GM12872 (cell line): ENCODE data around the gene CAMKK2.

Experiments
- TF ChIP-seq, protein P1 (sequence below): IDR thresholded peaks from 3 replicates; pipeline ENCODE4 v1.5.1; 2011; ENCODE audit warnings: low read depth, mild to moderate bottlenecking, low read length, moderate library complexity; ENCODE audit not compliant: insufficient read depth

The CAMKK2 gene

DNA sequence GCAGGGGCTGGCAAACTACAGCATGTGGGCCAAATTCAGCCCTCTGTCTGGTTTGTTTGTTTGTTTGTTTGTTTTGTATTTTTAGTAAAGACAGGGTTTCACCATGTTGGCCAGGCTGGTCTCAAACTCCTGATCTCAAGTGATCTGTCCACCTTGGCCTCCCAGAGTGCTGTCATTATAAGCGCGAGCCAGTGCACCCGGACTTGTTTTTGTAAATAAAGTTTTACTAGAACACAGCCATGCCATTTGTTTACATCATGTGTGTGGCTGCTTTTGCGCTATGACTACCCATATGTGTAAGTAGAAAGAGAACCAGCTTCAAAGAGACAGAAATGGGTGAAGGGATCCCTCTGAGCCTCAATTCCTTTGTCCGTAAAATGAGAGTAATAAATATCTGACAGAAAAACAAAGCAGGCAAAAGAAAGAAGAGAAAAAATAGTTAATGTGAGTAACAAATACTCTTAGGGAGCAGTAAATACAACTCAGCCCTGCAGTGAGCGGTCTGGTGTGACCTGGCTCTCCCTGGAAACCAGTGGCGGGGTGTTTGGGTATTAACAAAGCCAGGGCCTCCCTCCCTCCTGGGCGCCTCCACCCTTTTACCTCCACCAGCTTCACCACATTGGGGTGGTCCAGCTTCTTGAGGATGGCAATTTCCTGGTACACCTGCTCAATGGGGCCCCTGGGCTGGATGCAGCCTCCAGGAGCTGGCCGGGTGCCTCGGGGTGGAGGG lies 33.1 kb downstream of the CAMKK2 start:
- TF ChIP-seq, protein P1, sequence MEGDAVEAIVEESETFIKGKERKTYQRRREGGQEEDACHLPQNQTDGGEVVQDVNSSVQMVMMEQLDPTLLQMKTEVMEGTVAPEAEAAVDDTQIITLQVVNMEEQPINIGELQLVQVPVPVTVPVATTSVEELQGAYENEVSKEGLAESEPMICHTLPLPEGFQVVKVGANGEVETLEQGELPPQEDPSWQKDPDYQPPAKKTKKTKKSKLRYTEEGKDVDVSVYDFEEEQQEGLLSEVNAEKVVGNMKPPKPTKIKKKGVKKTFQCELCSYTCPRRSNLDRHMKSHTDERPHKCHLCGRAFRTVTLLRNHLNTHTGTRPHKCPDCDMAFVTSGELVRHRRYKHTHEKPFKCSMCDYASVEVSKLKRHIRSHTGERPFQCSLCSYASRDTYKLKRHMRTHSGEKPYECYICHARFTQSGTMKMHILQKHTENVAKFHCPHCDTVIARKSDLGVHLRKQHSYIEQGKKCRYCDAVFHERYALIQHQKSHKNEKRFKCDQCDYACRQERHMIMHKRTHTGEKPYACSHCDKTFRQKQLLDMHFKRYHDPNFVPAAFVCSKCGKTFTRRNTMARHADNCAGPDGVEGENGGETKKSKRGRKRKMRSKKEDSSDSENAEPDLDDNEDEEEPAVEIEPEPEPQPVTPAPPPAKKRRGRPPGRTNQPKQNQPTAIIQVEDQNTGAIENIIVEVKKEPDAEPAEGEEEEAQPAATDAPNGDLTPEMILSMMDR = no peak

DNA sequence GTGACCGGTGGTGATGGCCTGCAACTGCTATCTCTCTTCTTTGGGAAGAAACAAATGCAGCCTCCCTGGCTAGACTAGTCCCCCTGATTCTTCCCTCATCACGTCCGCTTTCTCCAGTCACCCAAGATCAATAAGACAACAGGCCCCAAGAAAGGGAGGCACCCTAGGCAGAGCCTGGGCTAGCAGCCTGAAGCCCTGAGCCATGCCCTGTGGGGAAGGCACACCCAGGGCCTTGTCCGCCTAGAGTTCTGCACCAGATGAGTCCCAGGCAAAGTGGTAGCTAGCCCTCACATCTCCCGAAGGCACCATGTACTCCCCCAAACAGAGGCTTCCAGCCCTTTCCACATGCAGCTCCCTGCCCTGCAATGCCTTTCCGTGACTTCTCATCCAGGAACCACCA lies 35.1 kb downstream of the CAMKK2 start:
- TF ChIP-seq, protein P1 = no peak; the same call in 2 of the 3 replicates

DNA sequence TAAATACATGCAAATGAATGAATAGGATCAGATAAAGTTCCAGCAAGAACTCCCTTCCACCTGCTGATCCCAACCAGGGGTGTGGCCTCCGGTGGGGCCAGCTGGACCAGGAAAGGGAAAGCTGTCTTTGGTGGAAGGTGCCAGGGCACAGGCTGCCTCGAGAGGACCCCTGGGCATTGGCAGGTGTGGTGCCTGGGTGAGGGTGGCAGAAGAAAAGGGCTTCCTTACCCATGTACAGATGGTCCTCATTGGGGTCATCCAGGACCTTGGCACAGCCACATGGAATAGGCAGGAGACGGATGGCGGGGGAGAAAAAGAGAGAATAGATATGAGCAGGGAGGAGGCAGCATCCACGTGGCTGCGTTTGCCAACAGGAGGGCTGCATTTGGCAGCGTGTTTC lies 36.4 kb downstream of the CAMKK2 start:
- TF ChIP-seq, protein P1 = no peak

DNA sequence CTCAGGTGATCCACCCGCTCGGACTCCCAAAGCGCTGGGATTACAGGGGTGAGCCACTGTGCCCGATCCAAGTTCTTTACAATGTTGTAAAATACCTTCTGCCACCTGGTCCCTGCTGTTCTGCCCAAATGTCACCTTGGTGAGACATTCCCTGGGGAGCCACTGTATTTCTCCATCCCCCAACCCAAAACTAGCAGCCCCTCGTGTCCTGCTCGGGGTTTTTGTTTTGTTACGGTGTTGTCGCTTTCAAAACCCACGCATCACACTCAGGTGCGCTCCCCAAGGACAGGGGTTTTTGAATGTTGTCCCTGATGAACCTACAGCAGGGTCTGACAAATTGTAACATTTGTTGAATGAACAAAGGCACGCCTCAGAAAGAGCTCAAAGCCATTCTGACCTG lies 37.4 kb downstream of the CAMKK2 start:
- TF ChIP-seq, protein P1 = no peak

DNA sequence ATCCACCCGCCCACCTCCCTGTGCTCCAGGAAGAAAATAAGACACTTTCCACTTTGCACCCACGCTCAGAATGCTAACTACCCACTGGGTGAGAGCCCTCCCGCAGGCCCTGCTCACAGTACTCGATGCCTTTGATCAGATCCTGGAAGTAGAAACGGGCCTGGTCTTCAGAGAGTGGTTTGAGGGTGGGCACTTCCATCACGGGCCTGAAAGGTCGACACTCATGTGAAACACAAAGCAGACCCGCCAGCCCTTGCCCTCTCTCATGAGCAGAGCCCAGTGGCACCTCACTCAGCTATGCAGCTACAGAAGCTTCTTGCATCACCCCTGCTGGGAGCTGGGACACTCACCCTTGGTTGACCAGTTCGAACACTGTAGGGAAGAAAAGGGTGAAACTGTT lies 41.1 kb downstream of the CAMKK2 start:
- TF ChIP-seq, protein P1 = no peak

DNA sequence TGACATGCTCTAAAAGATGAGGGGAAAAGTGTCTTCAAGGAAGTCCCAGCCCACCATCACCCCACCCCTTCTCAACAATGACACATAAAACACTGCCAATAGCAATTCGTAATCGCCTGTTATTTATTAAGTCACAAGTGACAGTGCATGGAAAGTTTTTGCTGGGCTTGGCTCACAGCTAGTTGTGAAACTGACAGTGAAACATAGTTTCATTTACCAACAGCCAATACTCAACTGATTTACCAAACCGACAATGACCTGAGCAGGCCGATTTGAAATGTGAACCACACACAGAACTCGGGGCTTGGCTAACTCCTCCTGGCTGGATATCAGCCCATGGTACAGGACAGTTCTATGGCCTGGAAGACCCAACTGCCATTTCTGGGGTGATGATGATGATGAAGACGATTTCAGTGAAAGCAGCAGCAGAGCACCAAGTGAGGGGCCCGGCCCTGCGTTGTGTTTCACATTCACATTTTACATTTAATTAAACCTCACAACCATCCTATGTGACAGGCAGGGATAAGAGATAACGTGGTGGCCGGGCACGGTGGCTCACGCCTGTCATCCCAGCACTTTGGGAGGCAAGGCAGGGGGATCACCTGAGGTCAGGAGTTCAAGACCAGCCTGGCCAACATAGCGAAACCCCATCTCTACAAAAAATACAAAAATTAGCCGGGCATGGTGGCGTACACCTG lies 42.7 kb downstream of the CAMKK2 start:
- TF ChIP-seq, protein P1 = no peak

DNA sequence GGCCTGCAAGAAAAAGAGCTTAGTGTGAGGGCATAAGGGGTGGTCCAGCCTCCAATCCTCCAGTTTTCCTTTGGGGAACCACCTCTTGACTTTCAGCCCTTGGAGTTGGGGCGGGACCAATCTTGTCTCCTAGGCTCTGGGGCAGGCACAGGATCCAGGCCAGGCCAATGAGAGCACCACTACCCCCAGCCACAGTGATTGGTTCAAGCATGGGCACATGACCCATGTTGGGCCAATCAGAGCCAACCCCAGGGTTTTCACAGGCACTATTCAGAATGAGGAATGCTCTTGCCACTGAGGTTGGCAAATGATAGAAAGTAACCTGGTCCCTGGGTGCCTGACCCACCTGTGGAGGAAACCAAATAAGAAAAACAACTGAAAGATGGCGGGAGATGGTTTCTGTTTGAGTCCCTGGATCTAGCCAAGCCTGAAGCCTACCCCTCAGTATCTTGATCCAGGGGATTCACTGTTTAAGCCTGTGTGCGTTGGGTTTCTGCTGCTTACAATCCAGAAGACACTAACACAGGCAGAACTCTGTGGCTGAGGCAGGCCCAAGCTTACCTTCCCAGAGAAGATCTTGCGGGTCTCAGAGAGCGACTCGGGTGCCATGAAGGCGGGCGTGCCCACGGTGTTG lies 43.7 kb downstream of the CAMKK2 start:
- TF ChIP-seq, protein P1 = no peak
